Measurements from ENCODE around the gene RTP5. TPM values are rescaled to one million over a fixed set of nuclear protein-coding genes. Genes with fewer than 3 reads are reported as not detected.

RTP5 gene
- total and polyA plus RNA-seq, 2 of the 8 experiments (the other 6 are each of a cell fraction or from before 2014, with no cell fraction given): not detected

GRCh38 chr2:241851325-241852115 lies 18.0 kb upstream of the RTP5 start (continued):
- TF ChIP-seq CHD7 (IDR thresholded peaks at IDR 0.05; ENCODE audit: insufficient replicate concordance, low read length): no peak
- TF ChIP-seq RBBP5 (IDR thresholded peaks at IDR 0.05; ENCODE audit: borderline replicate concordance, low read depth, low read length): no peak
- no peak for TF ChIP-seq E2F6 (IDR thresholded peaks at IDR 0.05)
- no peak for TF ChIP-seq MAFK (IDR thresholded peaks at IDR 0.05; ENCODE audit: low read depth, low read length)
- no peak for TF ChIP-seq KDM4A (IDR thresholded peaks at IDR 0.05; ENCODE audit: low read depth, low read length, severe bottlenecking)
